GM18498 (cell line): ENCODE data around the gene MYO1E.
"Not testable (repeated sequence)": the region's sequence is repeated elsewhere in the genome, so short reads cannot be mapped to it uniquely, and the experiment has no call there.

Experiments
- ATAC-seq: cut with Tn5 transposase; IDR thresholded peaks from one replicate; pipeline ENCODE4 v1.9.1; 2021; ENCODE audit warnings: mild to moderate bottlenecking, moderate library complexity; ENCODE audit not compliant: unreplicated experiment

Gene MYO1E

GRCh38 chr15:59387196-59387878, 14.7 kb upstream of the MYO1E start:
- not testable (repeated sequence) for ATAC-seq

DNA sequence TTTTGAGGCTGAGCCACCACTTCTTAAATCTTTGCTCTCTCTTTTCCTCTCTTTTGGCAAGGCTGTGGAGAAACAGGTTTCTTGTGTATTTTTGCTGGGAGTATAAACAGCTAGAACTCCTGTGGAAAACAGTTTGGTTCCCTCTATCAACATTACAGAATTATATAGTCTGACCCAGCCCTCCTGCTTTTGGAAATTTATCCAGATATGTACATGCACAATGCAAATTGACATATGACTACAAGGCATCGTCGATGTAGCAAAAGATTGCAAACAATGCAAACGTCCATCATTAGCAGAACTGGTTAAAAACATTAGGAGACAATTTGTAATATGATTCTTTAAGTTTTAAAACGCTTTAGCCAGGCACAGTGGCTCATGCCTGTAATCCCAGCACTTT, 12.5 kb upstream of the MYO1E start:
- ATAC-seq = no peak

DNA sequence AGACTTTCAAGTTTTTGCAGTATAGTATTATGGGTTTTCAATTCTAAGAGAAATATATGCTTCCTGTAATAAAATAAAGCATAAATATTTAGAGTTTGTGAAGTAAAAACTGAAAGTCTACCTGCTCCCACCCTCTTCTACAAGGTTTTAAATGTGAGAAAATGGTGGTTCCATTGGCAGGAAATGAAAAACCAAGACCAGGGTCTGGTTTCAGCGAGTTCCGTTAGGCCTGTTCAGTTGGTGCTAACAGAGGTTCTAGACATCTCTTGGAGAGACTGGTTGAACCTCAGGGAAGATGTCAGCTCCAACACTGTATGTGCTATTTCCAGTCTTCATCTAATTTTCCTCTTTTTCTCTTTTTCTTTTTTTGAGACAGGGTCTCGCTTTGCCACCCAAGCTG, 11.8 kb upstream of the MYO1E start:
- peak; percentile 63 for ATAC-seq

DNA sequence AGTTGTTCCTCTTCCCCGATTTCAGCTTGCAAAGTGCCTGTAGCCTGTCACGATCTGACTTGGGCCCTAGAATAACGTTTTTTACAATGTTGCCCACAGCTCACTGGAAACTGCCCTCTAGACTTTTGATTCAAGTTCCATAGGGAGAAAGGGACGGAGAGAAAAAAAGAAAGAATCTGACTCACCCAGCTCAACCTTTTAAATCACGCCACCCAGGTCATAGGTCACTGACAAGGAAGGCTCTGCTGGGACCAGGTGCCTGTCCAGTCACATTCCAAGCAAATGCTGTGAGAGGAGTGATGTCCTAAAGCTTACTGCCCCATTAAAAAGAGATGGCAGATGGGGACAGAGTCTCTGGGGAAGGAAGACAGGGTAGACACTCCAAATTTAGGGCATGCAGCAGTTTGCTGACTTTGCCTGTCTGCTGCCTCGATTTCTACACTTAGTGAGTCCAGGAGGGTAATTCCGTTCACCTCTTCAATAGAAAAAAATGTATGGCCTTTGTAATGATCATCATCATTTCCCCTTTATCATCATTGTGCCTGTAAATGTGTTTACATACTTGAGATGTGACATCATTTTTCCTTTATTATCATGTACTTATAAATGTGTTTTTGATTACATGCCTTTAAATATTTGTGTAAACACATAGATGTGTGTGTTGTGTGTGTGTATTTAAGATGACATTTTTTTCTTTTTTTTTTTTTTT, 8.4 kb upstream of the MYO1E start:
- no peak for ATAC-seq

DNA sequence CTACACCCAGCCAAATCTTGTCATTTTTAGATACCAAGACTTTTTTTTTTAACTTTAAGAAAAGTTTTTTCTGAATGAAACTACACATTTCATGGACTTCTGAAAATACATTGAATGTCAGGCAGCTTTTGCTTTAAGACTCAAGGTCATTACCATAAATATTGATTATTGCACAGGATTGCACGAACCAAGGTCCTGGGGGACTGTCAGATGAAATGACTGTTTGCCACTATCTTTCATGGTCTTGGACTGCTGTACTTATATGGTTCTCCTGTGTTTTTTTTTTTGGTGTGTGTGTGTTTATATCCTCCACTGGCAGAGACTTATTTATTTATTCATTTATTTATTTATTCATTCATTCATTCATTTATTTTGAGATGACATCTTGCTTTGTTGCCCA, 6.9 kb upstream of the MYO1E start:
- ATAC-seq = no peak

DNA sequence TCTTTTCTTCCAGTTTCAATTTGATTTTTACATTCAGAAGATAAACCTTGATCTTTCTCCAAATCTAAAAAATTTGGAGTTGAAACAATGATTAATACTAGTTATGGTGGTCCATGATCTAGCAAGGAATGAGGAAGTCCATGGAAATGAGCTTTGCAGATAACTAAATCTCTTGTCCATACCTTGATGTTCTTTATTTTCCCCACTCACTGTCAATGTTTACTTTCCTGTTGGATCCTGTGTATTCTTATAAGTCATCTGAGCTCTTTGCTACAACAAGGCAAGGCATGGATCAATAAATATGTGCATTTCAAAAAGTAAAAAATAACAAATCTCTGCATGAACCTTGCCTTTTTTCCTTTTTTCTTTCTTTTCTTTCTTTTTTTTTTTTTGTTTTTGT, 6.2 kb upstream of the MYO1E start:
- ATAC-seq = no peak

GRCh38 chr15:59377924-59378323, 5.3 kb upstream of the MYO1E start:
- ATAC-seq = no peak

GRCh38 chr15:59376733-59377132, 4.1 kb upstream of the MYO1E start:
- no peak for ATAC-seq

- ATAC-seq = no peak
These were observed 544 bp upstream of the MYO1E start for GRCh38 chr15:59373215-59373614.

- ATAC-seq = peak; percentile 40
These were observed 966 bp downstream of the MYO1E start for GRCh38 chr15:59371458-59372351.

DNA sequence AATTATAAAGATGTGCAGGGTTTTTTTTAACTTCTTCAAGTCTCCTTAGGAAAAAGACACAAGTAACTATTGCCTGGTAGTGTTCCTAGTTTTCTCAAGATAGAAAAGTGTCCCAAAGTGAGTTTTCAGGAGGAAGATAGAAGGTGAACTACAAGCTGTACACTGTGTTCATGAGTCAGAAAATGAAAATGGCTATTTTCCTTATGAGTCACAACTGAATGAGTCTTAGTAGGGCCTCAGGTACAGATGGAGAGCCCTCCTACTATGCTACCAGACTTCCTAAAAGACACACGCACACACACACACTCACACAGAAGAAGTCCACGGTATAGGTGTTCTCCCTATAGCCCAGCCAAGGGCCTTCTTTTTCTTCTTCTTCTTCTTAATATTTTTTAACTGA, 3.1 kb downstream of the MYO1E start:
- ATAC-seq = no peak

DNA sequence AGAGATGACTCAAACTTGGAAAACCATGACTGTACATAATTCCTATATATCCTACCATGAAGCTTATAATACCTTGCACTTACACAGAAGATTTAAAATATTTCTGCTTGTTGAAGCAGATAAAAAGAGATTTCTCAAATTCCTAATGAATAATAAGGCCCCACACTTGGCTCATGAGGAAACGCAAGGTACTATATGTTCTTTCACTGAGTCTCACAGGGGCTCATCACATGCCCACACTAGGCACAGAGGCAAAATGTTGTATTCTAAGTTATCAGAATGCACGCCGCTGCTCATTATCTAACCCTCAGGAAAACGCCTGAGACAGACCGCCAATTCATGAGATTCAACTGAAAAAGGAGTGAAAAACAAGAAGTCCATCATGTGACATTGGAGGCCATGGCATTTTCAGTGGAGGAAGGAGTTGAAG, 5.6 kb downstream of the MYO1E start:
- ATAC-seq = no peak

- ATAC-seq = no peak
These were observed 6.2 kb downstream of the MYO1E start for GRCh38 chr15:59366333-59367021.

DNA sequence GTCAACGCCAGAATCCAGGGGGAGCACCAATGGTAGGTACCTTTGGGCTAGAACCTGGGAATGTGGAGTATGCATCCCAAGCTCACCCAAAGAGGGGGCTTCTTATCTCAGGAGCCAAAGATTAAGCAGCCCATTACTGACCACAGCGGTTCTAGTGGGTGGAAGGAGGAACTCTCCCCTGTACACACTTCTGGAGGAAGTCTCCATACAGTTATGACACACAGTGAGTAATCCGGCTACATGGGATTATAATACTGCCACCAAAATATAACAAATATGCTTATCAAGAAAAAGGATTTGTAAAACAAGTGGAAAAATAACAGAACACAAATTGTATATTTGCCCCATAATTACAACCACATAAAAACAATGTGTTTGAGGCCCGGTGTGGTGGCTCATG, 8.4 kb downstream of the MYO1E start:
- ATAC-seq = no peak

DNA sequence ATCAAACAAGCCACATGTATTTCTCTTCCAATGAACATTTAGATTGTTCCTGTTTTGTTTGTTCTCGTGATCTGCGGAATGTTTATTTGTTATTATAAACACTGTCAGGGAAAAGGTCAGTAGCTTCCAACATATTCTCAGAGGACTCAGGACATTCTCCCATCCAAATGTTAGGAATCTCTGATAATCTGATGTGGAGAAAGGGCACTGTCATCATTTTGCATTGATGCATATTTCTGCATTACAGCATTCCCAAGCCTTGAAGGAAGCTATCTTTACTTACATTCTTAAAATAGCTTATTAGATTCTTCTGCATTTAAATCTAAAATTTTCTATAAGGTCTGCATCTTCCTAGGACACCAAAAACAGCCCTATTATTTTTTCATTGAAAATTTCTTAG, 10.3 kb downstream of the MYO1E start:
- ATAC-seq = no peak

- ATAC-seq = no peak
These were observed 11.8 kb downstream of the MYO1E start for GRCh38 chr15:59360896-59361295.

- ATAC-seq = no peak
These were observed 12.4 kb downstream of the MYO1E start for GRCh38 chr15:59360305-59360704.

- no peak for ATAC-seq
These were observed 16.9 kb downstream of the MYO1E start for GRCh38 chr15:59355730-59356129.

DNA sequence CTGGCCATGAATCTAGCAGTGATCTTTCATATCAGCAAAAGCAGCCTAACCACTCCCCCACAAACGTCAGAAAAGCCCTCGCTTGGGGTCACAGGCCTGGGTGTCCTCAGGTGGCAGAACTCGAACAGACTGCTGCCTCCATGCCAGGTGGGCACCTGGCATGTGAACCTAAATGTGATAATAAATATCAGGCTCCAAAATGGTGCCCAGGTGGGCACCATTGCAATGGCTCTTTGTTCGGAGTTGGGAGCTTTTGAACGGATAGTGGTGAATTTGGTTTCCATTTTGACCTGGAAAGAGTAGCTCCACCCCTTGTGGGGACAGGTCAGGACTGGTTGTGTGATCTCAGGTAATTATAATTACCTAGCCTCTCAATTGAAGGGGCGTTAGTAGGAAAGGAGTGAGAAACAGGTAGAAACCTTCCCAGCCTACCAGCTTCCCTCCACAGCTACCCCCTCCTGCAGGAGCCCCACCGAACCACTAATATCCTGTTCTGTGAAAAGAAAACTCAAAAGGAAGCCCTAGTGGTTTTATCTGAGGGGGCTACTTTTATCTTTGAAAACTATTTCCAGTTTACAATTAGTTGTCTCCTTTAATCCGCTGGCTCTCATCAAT, 18.1 kb downstream of the MYO1E start:
- no peak for ATAC-seq

GRCh38 chr15:59353994-59354416, 18.7 kb downstream of the MYO1E start:
- no peak for ATAC-seq

- no peak for ATAC-seq
These were observed 20.0 kb downstream of the MYO1E start for GRCh38 chr15:59352683-59353082.
